Adrenal gland (tissue), 5 donors: ENCODE measurements around the gene POLA2.

ENCODE experiments used
- CTCF ChIP-seq, 6 experiments: fragments of 450-650 bp in 4 of 6; fragments of 200-600 bp in 2 of 6; sonication (generic) in 1 of 6; IDR thresholded peaks; 1 replicate in 5 of 6; 2 replicates in 1 of 6; pipeline versions ENCODE4 v1.5.1 to v1.8.0; 2016 to 2021; ENCODE audit warnings: antibody characterized with exemption in 6 of 6, mild to moderate bottlenecking in 2 of 6, moderate library complexity in 1 of 6
- POLR2A ChIP-seq, 2 donors: fragments of 450-650 bp; IDR thresholded peaks; one replicate each; pipeline ENCODE4 v1.6.1; 2017; ENCODE audit warnings: antibody characterized with exemption in 2 of 2, mild to moderate bottlenecking in 2 of 2, moderate library complexity in 1 of 2
- donor health status: DM: no; HTN: no; CAD: no.

DNA sequence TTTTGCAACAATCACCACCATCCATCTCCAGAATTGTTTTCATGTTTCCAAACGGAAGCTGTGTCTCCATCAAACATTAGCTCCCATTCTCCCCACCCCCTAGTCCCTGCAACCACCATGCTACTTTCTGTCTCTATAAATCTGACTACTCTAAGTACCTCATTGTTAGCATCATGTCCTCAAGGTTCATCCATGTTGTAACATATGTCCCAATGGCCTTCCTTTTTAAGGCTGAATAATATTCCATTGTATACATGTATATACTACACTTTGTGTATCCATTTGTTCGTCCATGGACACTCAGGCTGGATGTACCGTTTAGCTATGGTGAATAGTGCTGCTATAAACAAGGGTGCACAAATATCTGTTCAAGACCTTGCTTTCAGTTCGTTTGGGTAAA lies 63.7 kb downstream of the POLA2 start:
- no peak for TF ChIP-seq POLR2A (IDR thresholded peaks at IDR 0.05)
- no peak for TF ChIP-seq CTCF (IDR thresholded peaks at IDR 0.05)
